Activated T-helper 2 cell treated with anti-CD3 and anti-CD28 coated beads, Interferon-gamma antibody, Interleukin-2, Interleukin-4, amounts not matched to agents 10 μg/mL and 5 μg/mL and 100 μg/mL, durations not matched to agents 14 hours and 24 hours and 36 hours (primary cell): ENCODE results near the gene BMP6. TPM values are rescaled to one million over a fixed set of nuclear protein-coding genes. Genes with fewer than 3 reads are reported as not detected.
"Not testable (repeated sequence)": the region's sequence is repeated elsewhere in the genome, so short reads cannot be mapped to it uniquely, and the experiment has no call there.

ENCODE experiments used
- DNase-seq: peaks from one replicate; pipeline ENCODE4 v3.0.0; 2021; ENCODE audit warnings: low spot score
- H3K27ac Mint-ChIP-seq: one replicate; pipeline ENCODE4 v1.8.0; 2021; ENCODE audit warnings: mixed read lengths
- H3K27me3 Mint-ChIP-seq: one replicate; pipeline ENCODE4 v1.8.0; 2021; ENCODE audit warnings: low read depth, mixed read lengths
- H3K36me3 Mint-ChIP-seq: one replicate; pipeline ENCODE4 v1.8.0; 2021; ENCODE audit warnings: low read depth, mixed read lengths
- H3K4me1 Mint-ChIP-seq: one replicate; pipeline ENCODE4 v1.8.0; 2021; ENCODE audit warnings: low read depth, mixed read lengths
- H3K4me3 Mint-ChIP-seq: one replicate; pipeline ENCODE4 v1.8.0; 2021; ENCODE audit warnings: low read depth, mild to moderate bottlenecking, moderate library complexity, mixed read lengths
- H3K9me3 Mint-ChIP-seq: one replicate; pipeline ENCODE4 v1.8.0; 2021; ENCODE audit warnings: mixed read lengths
- intact Hi-C: fragments of 100-400 bp; cut with micrococcal nuclease; formaldehyde crosslinking; loops from one replicate; pipeline ENCODE4 v1.15.1; 2023
- total RNA-seq: library from RNA; stranded (reverse); gene quantifications from 2 replicates; pipeline ENCODE4 v1.2.3, GENCODE V29; 2022

The BMP6 gene
- total RNA-seq, 1 donor from 2014 or later, result 1.1 TPM

GRCh38 chr6:7813193-7813592 is 87.3 kb downstream of the BMP6 start:
- H3K36me3 Mint-ChIP-seq, result no peaks in the 10 kb centered on the region
- H3K27me3 Mint-ChIP-seq, result peaks cover 8% of the 10 kb centered on the region
- no peak overlapping the region for H3K27ac Mint-ChIP-seq
- no peak overlapping the region for H3K4me3 Mint-ChIP-seq
- intact Hi-C loops, result no loop called here
- H3K9me3 Mint-ChIP-seq, result no peaks in the 10 kb centered on the region
- no peak for DNase-seq
- no peaks in the 10 kb centered on the region for H3K4me1 Mint-ChIP-seq

- H3K36me3 Mint-ChIP-seq, result no peaks in the 10 kb centered on the region
- intact Hi-C loops, result no loop called here
- peaks cover 8% of the 10 kb centered on the region for H3K27me3 Mint-ChIP-seq
Observed at GRCh38 chr6:7813704-7814103, 87.8 kb downstream of the BMP6 start.

GRCh38 chr6:7815716-7816115 is 89.8 kb downstream of the BMP6 start:
- no peaks in the 10 kb centered on the region for H3K36me3 Mint-ChIP-seq
- intact Hi-C loops, result no loop called here
- no peaks in the 10 kb centered on the region for H3K9me3 Mint-ChIP-seq
- peaks cover 12% of the 10 kb centered on the region for H3K27me3 Mint-ChIP-seq
- no peaks in the 10 kb centered on the region for H3K4me1 Mint-ChIP-seq
- no peak overlapping the region for H3K27ac Mint-ChIP-seq
- no peak overlapping the region for H3K4me3 Mint-ChIP-seq
- DNase-seq, result no peak

More at GRCh38 chr6:7813704-7814103, 87.8 kb downstream of the BMP6 start:
- no peaks in the 10 kb centered on the region for H3K4me1 Mint-ChIP-seq
- H3K27ac Mint-ChIP-seq, result no peak overlapping the region
- no peak for DNase-seq
- H3K4me3 Mint-ChIP-seq, result no peak overlapping the region
- H3K9me3 Mint-ChIP-seq, result no peaks in the 10 kb centered on the region

- H3K36me3 Mint-ChIP-seq, intact Hi-C loops, H3K27ac Mint-ChIP-seq, H3K4me1 Mint-ChIP-seq, DNase-seq, H3K9me3 Mint-ChIP-seq, H3K4me3 Mint-ChIP-seq: not testable (repeated sequence)
- peaks cover 12% of the 10 kb centered on the region for H3K27me3 Mint-ChIP-seq
Observed at GRCh38 chr6:7817184-7817583, 91.3 kb downstream of the BMP6 start.

GRCh38 chr6:7818257-7819214 is 92.6 kb downstream of the BMP6 start:
- H3K4me3 Mint-ChIP-seq, result no peak overlapping the region
- DNase-seq, result no peak
- no peaks in the 10 kb centered on the region for H3K4me1 Mint-ChIP-seq
- H3K27me3 Mint-ChIP-seq, result peaks cover 12% of the 10 kb centered on the region
- H3K27ac Mint-ChIP-seq, result no peak overlapping the region
- H3K9me3 Mint-ChIP-seq, result no peaks in the 10 kb centered on the region
- H3K36me3 Mint-ChIP-seq, result no peaks in the 10 kb centered on the region
- intact Hi-C loops, result no loop called here

- Mint-ChIP-seq H3K4me1 (no peaks in the 10 kb centered on the region), H3K4me3 (no peak overlapping the region), H3K9me3 (no peaks in the 10 kb centered on the region), H3K27ac (no peak overlapping the region), H3K27me3 (peaks cover 9% of the 10 kb centered on the region), H3K36me3 (no peaks in the 10 kb centered on the region)
- intact Hi-C loops, result no loop called here
- no peak for DNase-seq
Observed at GRCh38 chr6:7819431-7820015, 93.6 kb downstream of the BMP6 start.

GRCh38 chr6:7820288-7820835 is 94.5 kb downstream of the BMP6 start:
- no peaks in the 10 kb centered on the region for H3K36me3 Mint-ChIP-seq
- H3K27me3 Mint-ChIP-seq, result peaks cover 5% of the 10 kb centered on the region
- no peaks in the 10 kb centered on the region for H3K4me1 Mint-ChIP-seq
- intact Hi-C loops, result no loop called here
- H3K9me3 Mint-ChIP-seq, result no peaks in the 10 kb centered on the region
- no peak overlapping the region for H3K27ac Mint-ChIP-seq
- no peak for DNase-seq
- no peak overlapping the region for H3K4me3 Mint-ChIP-seq

- intact Hi-C loops, result no loop called here
- H3K27ac Mint-ChIP-seq, result no peak overlapping the region
Observed at GRCh38 chr6:7821426-7821825, 95.5 kb downstream of the BMP6 start.

GRCh38 chr6:7823552-7823951 is 97.7 kb downstream of the BMP6 start:
- H3K27ac Mint-ChIP-seq, result no peak overlapping the region
- peaks cover 5% of the 10 kb centered on the region for H3K27me3 Mint-ChIP-seq
- DNase-seq, result no peak

More at GRCh38 chr6:7821426-7821825, 95.5 kb downstream of the BMP6 start:
- Mint-ChIP-seq H3K27me3 (peaks cover 5% of the 10 kb centered on the region), H3K36me3 (no peaks in the 10 kb centered on the region), H3K4me3 (no peak overlapping the region), H3K9me3 (no peaks in the 10 kb centered on the region), H3K4me1 (no peaks in the 10 kb centered on the region)
- DNase-seq, result no peak

GRCh38 chr6:7825986-7826385 is 100.1 kb downstream of the BMP6 start:
- H3K4me3 Mint-ChIP-seq, result no peak overlapping the region
- no peaks in the 10 kb centered on the region for H3K27me3 Mint-ChIP-seq
- intact Hi-C loops, result no loop called here
- no peak for DNase-seq
- no peaks in the 10 kb centered on the region for H3K36me3 Mint-ChIP-seq
- no peaks in the 10 kb centered on the region for H3K4me1 Mint-ChIP-seq
- H3K9me3 Mint-ChIP-seq, result no peaks in the 10 kb centered on the region
- no peak overlapping the region for H3K27ac Mint-ChIP-seq

More at GRCh38 chr6:7823552-7823951, 97.7 kb downstream of the BMP6 start:
- H3K36me3 Mint-ChIP-seq, result no peaks in the 10 kb centered on the region
- H3K9me3 Mint-ChIP-seq, result no peaks in the 10 kb centered on the region
- no peak overlapping the region for H3K4me3 Mint-ChIP-seq
- no peaks in the 10 kb centered on the region for H3K4me1 Mint-ChIP-seq
- intact Hi-C loops, result no loop called here

GRCh38 chr6:7827142-7827541 is 101.2 kb downstream of the BMP6 start:
- Mint-ChIP-seq H3K4me1 (no peaks in the 10 kb centered on the region), H3K27ac (no peak overlapping the region), H3K27me3 (no peaks in the 10 kb centered on the region), H3K4me3 (no peak overlapping the region), H3K36me3 (no peaks in the 10 kb centered on the region), H3K9me3 (no peaks in the 10 kb centered on the region)
- no peak for DNase-seq
- intact Hi-C loops, result no loop called here

- Mint-ChIP-seq H3K4me1 (no peaks in the 10 kb centered on the region), H3K4me3 (no peak overlapping the region), H3K36me3 (no peaks in the 10 kb centered on the region), H3K9me3 (no peaks in the 10 kb centered on the region), H3K27me3 (no peaks in the 10 kb centered on the region), H3K27ac (no peak overlapping the region)
- DNase-seq, result no peak
- intact Hi-C loops, result no loop called here
Observed at GRCh38 chr6:7828124-7828523, 102.2 kb downstream of the BMP6 start.
